Sigmoid colon (tissue), 7 donors: ENCODE results near the gene PRR15. TPM values are rescaled to one million over a fixed set of nuclear protein-coding genes. Genes with fewer than 3 reads are reported as not detected.

Source experiments
- DNase-seq: peaks from one replicate; pipeline ENCODE4 v3.0.0-alpha.2; 2019
- H3K27ac ChIP-seq, 4 donors: fragments of 200-600 bp; sonication (generic); one replicate each; pipeline ENCODE4 v1.5.1; 2016 to 2019; ENCODE audit warnings: mild to moderate bottlenecking in 1 of 4
- H3K27me3 ChIP-seq, 3 donors: fragments of 200-600 bp; sonication (generic); one replicate each; pipeline ENCODE4 v1.5.1; 2019; ENCODE audit warnings: mild to moderate bottlenecking in 1 of 3
- H3K36me3 ChIP-seq, 4 donors: fragments of 200-600 bp; sonication (generic); one replicate each; pipeline ENCODE4 v1.5.1; 2016 to 2019
- H3K4me1 ChIP-seq, 4 donors: fragments of 200-600 bp; sonication (generic); one replicate each; pipeline ENCODE4 v1.5.1; 2017 to 2019
- H3K4me3 ChIP-seq, 4 donors: fragments of 200-600 bp; sonication (generic); one replicate each; pipeline ENCODE4 v1.5.1; 2017 to 2019; ENCODE audit warnings: mild to moderate bottlenecking in 2 of 4, moderate library complexity in 1 of 4
- H3K9me3 ChIP-seq, 4 donors: fragments of 200-600 bp in 3 of 4; sonication (generic) in 3 of 4; one replicate each; pipeline versions ENCODE4 v1.5.1 to v1.6.1; 2013 to 2019
- CTCF ChIP-seq, 4 experiments: fragments of 450-650 bp in 3 of 4; fragments of 200-600 bp in 1 of 4; IDR thresholded peaks; one replicate each; pipeline ENCODE4 v1.5.1; 2016 to 2019; ENCODE audit warnings: antibody characterized with exemption in 4 of 4, mild to moderate bottlenecking in 3 of 4, moderate library complexity in 2 of 4
- EP300 ChIP-seq, 4 donors: sonication (generic); formaldehyde crosslinking; IDR thresholded peaks; one replicate each; pipeline ENCODE4 v1.6.1; 2017; ENCODE audit warnings: antibody characterized with exemption in 4 of 4
- POLR2A ChIP-seq, 2 donors: fragments of 450-650 bp; IDR thresholded peaks; one replicate each; pipeline ENCODE4 v1.6.1; 2016; ENCODE audit warnings: antibody characterized with exemption in 2 of 2, mild to moderate bottlenecking in 2 of 2, moderate library complexity in 2 of 2
- POLR2AphosphoS5 ChIP-seq, 4 donors: sonication (generic); formaldehyde crosslinking; IDR thresholded peaks; one replicate each; pipeline ENCODE4 v1.6.1; 2017; ENCODE audit warnings: antibody characterized with exemption in 4 of 4
- WGBS, 2 donors: extraction: QIAGEN DNeasy Blood & Tissue Kit; methylation state at CpG; one replicate each; pipeline ENCODE4 v1.1.7; 2013; 5-methylcytosine and 5-hydroxymethylcytosine counted together
- intact Hi-C: fragments of 100-400 bp; cut with DNase I; formaldehyde crosslinking; loops from one replicate; pipeline ENCODE4 v1.15.1; 2023
- polyA plus RNA-seq, 3 donors: library from polyadenylated mRNA; stranded (reverse); fragments of 200-250 nt; gene quantifications; one replicate each; pipeline ENCODE4 v1.2.3, GENCODE V29; 2013
- total RNA-seq, 4 donors: library from RNA; depleted of rRNA; stranded (reverse); fragments of >200 nt; gene quantifications; one replicate each; pipeline ENCODE4 v1.1.0, GENCODE V29; 2016
- donor health status: healthy with polysubstance abuse.
- donor health status: Bipolar disorder and iron deficiency.
- donor health status: healthy.

PRR15 gene
- total and polyA plus RNA-seq, 7 donors, result 0.27 to 318 (median 166) TPM; not detected in 3

- TF ChIP-seq POLR2A (IDR thresholded peaks at IDR 0.05) (no peak), CTCF (IDR thresholded peaks at IDR 0.05) (no peak), EP300 (IDR thresholded peaks at IDR 0.05) (no peak), POLR2AphosphoS5 (IDR thresholded peaks at IDR 0.05) (no peak)
- no peaks in the 10 kb centered on the region for H3K9me3 ChIP-seq
- DNase-seq, result no peak
- H3K36me3 ChIP-seq, result no peaks in the 10 kb centered on the region
- H3K27me3 ChIP-seq, result no peaks in the 10 kb centered on the region
- H3K4me3 ChIP-seq, result no peak overlapping the region
- no peaks in the 10 kb centered on the region for H3K4me1 ChIP-seq
- H3K27ac ChIP-seq, result no peak overlapping the region
- WGBS, 2 donors, result 15 to 67% methylated on average over 2 of the region's 2 CpGs
- intact Hi-C loops, result no loop called here
Measured at GRCh38 chr7:29588212-29588611, 24.6 kb downstream of the PRR15 start.

- no peaks in the 10 kb centered on the region for H3K9me3 ChIP-seq
- no peaks in the 10 kb centered on the region for H3K36me3 ChIP-seq
- no peaks in the 10 kb centered on the region for H3K27me3 ChIP-seq
- DNase-seq, result no peak
- no peak overlapping the region for H3K27ac ChIP-seq
- TF ChIP-seq CTCF (IDR thresholded peaks at IDR 0.05), result peak in 3 of 4 experiments; percentile 31 to 63 (median 40)
- TF ChIP-seq POLR2A (IDR thresholded peaks at IDR 0.05), result no peak
- intact Hi-C loops, result no loop called here
- H3K4me3 ChIP-seq, result no peak overlapping the region
- H3K4me1 ChIP-seq, result no peaks in the 10 kb centered on the region
- 53 to 70% methylated on average over 8 of the region's 8 CpGs for WGBS, 2 donors
Measured at GRCh38 chr7:29588900-29589696, 25.5 kb downstream of the PRR15 start.

GRCh38 chr7:29592866-29593265 lies 29.2 kb downstream of the PRR15 start:
- TF ChIP-seq POLR2AphosphoS5 (IDR thresholded peaks at IDR 0.05) (no peak), EP300 (IDR thresholded peaks at IDR 0.05) (no peak), POLR2A (IDR thresholded peaks at IDR 0.05) (no peak), CTCF (IDR thresholded peaks at IDR 0.05) (no peak)
- 19 to 66% methylated on average over 2 of the region's 2 CpGs for WGBS, 2 donors
- no peak for DNase-seq
- Histone ChIP-seq H3K36me3 (no peaks in the 10 kb centered on the region), H3K4me3 (no peak overlapping the region), H3K4me1 (no peaks in the 10 kb centered on the region), H3K9me3 (no peaks in the 10 kb centered on the region), H3K27ac (no peak overlapping the region), H3K27me3 (no peaks in the 10 kb centered on the region)
- intact Hi-C loops, result no loop called here

- H3K27me3 ChIP-seq, result no peaks in the 10 kb centered on the region
- H3K9me3 ChIP-seq, result no peaks in the 10 kb centered on the region
- intact Hi-C loops, result no loop called here
- H3K36me3 ChIP-seq, result no peaks in the 10 kb centered on the region
- no peak for DNase-seq
- no peak overlapping the region for H3K4me3 ChIP-seq
- no peak overlapping the region for H3K27ac ChIP-seq
- no peaks in the 10 kb centered on the region for H3K4me1 ChIP-seq
- TF ChIP-seq CTCF (IDR thresholded peaks at IDR 0.05) (no peak), POLR2AphosphoS5 (IDR thresholded peaks at IDR 0.05) (no peak), EP300 (IDR thresholded peaks at IDR 0.05) (no peak), POLR2A (IDR thresholded peaks at IDR 0.05) (no peak)
Measured at GRCh38 chr7:29593459-29593858, 29.8 kb downstream of the PRR15 start.
